IPS-NIHi7 (cell line): ENCODE results near the gene TICAM1.
"Not testable (repeated sequence)": the region's sequence is repeated elsewhere in the genome, so short reads cannot be mapped to it uniquely, and the experiment has no call there.

ENCODE experiments used
- DNase-seq: peaks from one replicate; pipeline ENCODE4 v3.0.0; 2012; ENCODE audit warnings: mixed read lengths; ENCODE audit errors: extremely low spot score

TICAM1 gene

DNA sequence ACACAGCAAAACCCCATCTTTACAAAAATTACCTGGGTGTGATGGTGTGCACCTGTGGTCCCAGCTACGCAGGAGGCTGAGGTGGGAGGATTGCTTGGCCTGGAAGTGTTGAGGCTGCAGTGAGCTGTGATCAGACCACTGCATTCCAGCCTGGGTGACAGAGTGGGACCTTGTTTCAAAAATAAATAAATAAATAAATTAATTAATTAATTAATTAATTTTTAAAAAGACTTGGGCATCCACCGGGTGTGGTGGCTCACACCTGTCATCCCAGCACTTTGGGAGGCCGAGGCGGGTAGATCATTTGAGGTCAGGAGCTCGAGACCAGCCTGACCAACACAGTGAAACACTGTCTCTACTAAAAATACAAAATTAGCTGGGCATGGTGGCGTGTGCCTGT lies 26.4 kb downstream of the TICAM1 start:
- not testable (repeated sequence) for DNase-seq

DNA sequence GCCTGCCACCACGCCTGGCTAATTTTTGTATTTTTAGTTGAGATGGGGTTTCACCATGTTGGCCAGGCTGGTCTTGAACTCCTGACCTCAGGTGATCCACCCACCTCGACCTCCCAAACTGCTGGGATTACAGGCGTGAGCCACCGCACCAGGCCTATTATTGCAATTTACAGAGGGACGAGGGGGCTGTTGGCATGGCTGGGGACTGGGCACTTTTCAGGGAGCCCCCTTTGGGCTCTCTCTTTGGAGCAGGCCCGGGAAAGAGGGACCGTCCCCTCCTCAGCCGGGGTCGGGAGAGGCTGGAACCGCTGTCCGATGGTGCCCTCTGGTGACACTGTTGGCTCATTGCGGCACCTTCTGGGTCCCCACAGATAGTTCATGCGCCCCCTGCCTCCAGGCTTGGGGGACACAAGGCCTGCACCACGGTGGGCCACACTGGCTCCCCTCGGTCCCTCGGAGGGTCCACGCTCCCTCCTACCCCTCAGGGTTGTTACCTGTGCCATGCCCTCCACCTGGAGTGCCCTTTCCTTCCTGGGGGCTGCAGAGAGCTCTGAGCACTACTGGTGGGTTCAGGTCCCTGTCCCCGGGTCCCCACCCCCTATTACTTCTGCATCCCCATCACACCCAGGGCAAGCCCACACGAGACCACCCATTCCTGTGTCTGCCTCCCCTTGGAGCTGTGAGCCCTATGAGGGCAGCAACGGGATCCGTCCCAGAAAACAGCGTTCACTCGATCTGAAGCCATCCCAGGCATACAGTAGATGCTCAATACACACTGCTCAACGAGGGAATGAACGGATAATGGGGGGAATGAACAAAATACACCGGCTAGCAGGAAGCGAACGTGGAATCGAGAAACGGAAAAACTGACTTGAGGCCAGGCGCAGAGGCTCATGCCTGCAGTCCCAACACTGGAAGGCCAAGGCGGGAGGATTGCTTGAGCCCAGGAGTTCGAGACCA lies 27.5 kb downstream of the TICAM1 start:
- peak; percentile 90 for DNase-seq

DNA sequence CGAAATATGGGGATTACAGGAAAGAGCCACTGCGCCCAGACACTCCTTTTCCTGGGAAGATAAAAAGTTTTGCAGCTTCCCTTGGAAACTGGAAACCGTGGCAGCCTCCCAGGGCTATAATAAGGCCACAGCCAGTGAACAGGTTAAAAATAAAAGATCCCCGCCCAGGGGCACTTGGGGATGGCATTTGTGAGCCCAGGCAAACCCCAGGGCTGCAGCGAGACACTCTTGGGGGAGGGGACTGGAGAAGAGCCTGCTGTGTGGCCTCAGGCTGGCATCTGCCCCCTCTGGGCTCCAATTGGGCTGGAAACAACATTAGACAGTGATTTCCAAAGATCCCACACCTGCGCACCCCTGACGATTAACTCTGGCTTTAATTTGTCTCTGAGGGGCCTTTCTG lies 28.8 kb downstream of the TICAM1 start:
- no peak for DNase-seq

DNA sequence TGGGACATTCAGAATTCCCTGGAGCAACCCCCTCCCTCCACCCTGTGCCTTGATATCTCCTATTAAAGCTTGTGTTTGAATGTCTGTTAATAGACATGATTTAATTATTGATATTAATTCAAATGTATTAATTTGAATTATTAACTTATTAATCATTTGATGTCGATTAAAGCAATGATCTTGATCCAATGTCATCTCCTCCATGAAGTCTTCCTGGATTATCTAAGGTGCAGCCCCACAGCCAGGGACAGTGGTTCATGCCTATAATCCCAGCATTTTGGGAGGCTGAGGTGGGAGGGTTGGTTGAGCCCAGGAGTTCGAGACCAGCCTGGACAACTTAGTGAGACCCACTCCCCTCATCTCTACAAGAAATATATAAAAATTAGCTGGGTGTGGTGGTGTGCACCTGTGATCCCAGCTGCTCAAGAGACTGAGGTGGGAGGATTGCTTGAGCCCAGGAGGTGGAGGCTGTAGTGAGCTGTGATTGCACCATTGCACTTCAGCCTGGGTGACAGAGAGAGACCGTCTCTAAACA lies 30.4 kb downstream of the TICAM1 start:
- no peak for DNase-seq

DNA sequence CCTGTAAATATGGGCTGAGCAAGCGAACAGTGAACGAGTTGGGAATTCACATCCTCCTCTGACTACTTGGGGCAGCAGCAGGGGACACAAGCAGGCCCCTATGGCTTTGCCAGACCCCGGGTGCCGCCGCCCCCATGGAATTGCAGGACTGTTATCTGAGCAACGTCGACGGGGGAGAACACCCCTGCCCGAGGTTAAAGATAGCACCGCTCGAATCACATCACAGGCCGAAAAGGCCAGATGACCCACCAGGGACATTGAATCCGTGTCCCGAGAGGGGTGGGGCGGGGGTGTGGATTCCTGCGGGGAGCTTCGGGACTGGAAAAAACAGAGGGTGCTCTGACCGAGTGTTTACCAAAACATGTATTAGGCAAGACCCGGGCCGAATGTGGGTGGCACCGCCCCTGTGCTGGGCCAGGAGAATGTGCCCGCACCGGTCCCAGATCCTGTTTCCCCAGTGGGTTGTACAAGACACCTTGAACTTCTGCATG lies 30.9 kb downstream of the TICAM1 start:
- no peak for DNase-seq

DNA sequence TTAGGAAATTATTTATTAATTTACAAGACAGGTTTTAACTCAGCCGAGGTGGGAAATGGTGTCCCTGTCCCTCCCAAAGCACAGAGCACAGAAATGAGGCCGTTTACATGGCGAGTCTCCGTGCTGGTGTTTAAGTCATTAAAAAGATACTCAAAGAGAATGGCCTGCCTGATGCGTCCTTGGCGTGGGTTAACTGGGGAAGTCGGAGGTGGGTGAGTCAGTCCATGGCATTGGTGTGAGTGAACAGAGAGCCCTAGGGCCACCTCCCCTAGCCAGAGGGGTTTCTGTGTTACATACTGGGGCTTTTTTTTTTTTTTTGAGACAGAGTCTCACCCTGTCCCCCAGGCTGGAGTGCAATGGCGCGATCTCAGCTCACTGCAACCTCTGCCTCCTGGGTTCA lies 36.1 kb downstream of the TICAM1 start:
- DNase-seq: no peak

DNA sequence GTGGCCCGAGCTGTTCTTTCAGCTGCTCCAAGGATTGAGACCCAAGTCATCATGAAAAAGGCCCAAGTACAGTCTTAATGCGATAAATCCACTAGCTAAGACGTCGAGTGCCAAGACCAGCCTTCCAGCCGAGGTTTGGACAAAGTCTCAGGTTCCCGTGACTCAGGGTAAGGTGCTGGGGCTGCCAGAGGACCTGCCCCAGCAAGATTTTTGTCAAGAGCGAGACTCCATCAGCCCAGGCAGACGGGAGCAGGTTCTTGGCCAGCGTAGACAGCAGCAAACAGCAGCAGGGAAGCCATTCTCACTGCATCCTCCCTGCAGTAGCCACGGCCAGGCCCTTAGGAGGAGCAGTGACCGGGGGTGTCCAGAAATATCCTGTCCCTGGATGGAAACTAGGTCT lies 36.5 kb downstream of the TICAM1 start:
- no peak for DNase-seq

DNA sequence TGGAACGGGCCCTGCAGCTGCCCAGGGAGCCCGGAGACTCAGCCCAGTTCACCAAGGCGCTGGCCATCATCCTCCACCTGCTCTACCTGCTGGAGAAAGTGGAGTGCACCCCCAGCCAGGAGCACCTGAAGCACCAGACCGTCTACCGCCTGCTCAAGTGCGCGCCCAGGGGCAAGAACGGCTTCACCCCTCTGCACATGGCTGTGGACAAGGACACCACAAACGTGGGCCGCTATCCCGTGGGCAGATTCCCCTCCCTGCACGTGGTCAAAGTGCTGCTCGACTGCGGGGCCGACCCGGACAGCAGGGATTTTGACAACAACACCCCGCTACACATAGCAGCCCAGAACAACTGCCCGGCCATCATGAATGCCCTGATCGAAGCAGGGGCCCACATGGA lies 38.2 kb downstream of the TICAM1 start:
- not testable (repeated sequence) for DNase-seq

DNA sequence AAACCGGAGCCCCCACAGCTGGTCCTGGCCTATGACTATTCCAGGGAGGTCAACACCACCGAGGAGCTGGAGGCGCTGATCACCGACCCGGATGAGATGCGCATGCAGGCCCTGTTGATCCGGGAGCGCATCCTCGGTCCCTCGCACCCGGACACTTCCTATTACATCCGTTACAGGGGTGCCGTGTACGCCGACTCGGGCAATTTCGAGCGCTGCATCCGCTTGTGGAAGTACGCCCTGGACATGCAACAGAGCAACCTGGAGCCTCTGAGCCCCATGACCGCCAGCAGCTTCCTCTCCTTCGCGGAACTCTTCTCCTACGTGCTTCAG lies 38.7 kb downstream of the TICAM1 start:
- DNase-seq: not testable (repeated sequence)

DNA sequence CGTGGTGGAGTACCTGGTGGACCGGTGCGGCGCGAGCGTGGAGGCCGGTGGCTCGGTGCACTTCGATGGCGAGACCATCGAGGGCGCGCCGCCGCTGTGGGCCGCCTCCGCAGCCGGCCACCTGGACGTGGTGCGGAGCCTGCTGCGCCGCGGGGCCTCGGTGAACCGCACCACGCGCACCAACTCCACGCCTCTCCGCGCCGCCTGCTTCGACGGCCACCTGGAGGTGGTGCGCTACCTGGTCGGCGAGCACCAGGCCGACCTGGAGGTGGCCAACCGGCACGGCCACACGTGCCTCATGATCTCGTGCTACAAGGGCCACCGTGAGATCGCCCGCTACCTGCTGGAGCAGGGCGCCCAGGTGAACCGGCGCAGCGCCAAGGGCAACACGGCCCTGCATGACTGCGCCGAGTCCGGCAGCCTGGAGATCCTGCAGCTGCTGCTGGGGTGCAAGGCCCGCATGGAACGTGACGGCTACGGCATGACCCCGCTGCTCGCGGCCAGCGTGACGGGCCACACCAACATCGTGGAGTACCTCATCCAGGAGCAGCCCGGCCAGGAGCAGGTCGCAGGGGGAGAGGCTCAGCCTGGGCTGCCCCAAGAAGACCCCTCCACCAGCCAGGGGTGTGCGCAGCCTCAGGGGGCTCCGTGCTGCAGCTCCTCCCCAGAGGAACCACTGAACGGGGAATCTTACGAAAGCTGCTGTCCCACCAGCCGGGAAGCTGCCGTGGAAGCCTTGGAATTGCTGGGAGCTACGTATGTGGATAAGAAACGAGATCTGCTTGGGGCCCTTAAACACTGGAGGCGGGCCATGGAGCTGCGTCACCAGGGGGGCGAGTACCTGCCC lies 39.3 kb downstream of the TICAM1 start:
- not testable (repeated sequence) for DNase-seq

DNA sequence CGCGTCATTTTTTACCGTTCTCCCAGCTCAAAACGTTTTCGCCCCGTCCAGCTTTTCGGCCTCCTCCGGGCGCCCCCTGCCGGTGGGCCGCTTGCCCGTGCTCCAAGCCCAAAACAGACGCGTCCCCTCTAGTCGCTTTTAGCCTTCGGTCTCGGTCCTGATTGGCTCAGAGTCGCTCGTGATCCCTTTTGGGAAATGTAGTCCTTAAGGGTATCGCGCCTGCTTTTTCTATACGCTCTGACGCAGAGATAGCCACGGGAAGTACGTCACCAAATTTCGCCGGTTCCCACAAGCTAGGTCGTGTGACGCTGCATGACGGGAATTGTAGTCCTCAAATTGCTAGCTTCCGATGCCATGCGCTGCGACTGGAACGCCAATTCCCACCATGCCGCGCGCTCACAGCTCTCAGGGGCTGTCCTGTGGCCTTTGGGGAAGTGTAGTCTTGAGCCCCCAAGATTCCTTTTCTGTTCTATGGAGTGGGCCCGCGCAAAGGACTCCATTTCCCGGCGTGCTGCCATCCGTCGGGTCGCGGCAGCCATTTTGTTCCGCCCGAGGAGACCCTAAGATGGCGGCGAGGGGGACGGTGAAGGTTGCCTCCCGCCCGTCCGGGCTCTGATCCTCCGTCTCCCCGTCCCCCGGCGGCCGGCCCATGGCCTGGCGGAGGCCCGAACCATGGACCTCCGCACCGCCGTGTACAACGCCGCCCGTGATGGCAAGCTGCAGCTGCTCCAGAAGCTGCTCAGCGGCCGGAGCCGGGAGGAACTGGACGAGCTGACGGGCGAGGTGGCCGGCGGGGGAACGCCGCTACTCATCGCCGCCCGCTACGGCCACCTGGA lies 40.1 kb downstream of the TICAM1 start, which contains the start of gene FEM1A:
Gene FEM1A (plus strand): TSS at position 552 of the 836 bp plus-strand sequence. CDS start 121 bp downstream, at position 673.
- DNase-seq: peak; percentile 99

DNA sequence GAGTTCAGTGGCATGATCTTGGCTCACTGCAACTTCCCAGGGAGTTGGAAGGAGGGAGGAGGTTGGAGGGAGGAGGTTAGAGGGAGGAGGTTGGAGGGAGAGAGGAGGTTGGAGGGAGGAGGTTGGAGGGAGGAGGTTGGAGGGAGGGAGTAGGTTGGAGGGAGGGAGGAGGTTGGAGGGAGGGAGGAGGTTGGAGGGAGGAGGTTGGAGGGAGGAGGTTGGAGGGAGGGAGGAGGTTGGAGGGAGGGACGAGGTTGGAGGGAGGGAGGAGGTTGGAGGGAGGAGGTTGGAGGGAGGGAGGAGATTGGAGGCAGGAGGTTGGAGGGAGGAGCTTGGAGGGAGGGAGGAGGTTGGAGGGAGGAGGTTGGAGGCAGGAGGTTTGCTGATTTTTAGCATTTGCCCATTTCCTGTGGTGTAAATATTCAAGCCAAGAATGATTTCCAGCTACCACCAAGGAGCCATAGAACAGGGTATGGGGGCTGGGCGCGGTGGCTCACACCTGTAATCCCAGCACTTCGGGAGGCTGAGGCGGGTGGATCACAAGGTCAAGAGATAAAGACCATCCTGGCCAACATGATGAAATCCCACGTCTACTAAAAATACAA lies 45.0 kb downstream of the TICAM1 start:
- not testable (repeated sequence) for DNase-seq

DNA sequence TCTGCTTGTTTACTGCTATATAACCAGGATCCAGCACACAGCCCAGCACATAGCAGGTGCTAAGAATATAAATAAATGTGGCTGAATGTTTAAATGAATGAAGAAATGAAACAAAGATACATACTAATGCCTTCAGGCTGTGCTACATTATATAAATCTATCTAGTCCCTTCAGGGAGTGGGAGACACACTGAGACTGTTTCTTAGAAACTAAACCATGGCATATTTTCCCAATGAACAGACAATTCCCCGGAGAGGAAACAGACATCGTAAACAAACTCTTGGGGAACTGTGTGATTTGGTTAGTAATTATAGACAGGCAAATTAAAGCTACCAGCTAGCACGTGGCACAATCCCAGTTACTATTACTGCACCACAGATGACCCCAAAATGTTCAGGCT lies 49.7 kb downstream of the TICAM1 start:
- no peak for DNase-seq

DNA sequence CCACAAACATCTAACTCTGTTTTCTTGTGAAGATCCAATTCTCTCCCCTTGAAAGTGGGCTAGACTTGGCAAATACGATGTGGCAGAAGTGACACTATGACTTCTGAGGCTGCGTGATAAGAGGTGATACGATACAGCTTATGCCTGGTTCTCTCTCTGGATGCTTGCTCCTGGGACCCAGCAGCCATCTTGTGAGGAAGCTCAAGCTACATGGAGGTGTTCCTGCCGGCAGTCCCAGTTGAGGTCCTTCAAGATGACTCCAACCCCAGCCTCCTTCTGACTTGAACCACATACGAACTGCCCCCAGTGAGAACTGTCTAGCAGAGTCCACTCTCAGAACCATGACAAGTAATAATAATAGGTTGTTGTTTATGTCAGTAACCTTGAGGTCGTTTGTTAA lies 50.7 kb downstream of the TICAM1 start:
- no peak for DNase-seq

DNA sequence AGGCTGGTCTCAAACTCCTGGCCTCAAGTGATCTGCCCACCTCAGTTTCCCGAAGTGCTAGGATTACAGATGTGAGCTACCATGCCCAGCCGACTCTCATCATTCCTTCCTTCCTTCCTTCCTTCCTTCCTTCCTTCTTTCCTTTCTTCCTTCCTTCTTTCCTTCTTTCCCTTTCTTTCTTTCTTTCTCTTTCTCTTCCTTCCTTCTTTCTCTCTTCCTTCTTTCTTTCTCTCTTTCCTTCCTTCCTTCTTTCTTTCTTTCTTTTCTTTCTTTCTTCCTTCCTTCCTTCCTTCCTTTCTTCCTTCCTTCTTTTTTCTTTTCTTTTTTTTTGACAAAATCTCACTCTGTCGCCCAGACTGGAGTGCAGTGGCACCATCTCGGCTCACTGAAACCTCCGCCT lies 53.4 kb downstream of the TICAM1 start:
- not testable (repeated sequence) for DNase-seq

DNA sequence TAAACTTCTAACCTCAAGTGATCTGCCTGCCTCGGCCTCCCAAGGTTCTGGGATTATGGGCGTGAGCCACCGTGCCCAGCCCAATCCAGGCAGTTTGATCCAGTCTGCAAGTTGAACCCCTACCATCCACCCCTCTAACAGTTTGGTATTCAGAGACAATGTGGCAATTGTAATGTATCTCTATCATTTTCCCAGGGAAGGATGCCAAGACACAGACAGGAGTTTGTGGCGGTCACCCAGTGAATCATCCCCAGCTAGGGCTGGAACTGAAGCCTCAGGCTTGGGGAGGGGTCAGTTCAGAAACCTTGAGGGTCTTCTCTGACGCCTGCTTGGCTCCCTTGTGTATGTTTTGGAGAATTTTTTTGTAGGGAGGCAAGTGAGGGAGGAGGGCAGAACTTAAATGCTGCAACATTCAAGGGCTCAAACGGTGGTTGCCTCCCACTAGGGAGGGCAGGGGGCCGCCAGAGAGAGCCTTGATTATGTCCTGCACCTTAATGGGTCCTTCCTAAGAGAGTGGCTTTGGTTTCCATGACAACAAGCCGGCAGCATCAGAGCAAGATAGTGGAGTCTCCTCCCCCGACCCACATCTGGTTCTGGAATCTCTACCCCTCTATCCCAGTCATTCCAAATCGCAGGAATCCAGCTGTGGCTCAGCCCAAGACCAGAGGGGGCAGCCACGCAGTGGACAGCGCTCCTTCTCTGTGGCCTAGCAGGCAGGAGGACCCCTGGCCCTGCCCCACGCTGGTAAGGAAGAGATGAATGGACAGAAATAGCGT lies 54.9 kb downstream of the TICAM1 start:
- peak; percentile 21 for DNase-seq

DNA sequence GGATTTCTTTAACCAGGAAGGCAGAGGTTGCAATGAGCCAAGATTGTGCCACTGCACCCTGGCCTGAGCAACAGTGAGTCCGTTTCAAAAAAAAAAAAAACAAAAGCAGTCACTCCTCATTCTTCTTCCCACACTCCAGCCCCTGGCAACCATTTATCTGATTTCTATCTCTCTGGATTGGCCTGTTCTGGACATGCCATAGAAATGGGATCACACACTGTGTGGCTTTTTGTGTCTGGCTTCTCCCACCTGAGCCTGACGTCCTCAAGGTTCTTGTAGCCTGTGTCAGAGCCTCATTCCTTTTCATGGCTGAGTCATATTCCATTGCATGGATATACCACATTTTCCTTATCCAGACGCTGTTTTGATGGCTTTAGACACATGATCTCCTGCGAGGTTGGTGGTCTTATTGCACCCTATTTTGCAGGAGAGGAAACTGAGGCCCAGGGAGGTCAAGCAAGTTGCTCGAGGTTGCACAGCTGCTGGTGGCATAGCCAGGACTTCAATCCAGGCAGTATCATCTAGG lies 55.8 kb downstream of the TICAM1 start:
- no peak for DNase-seq

DNA sequence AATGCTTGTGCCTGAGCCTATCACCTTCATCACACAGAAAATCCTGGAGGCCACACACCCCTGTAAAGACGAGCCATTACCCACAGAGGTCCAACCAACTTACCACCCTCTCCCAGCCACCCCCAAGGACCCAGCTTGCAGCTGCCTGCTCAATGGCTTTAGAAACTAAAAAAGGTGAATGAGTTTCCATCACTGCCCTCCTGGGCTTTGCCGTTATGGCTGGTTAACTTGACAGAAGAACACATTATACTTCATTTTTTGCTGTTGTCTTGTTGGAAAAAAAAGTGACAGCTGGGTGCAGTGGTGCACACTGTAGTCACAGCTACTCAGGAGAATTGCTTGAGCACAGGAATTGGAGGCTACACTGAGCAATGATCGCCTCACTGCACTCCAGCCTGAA lies 57.4 kb downstream of the TICAM1 start:
- no peak for DNase-seq

DNA sequence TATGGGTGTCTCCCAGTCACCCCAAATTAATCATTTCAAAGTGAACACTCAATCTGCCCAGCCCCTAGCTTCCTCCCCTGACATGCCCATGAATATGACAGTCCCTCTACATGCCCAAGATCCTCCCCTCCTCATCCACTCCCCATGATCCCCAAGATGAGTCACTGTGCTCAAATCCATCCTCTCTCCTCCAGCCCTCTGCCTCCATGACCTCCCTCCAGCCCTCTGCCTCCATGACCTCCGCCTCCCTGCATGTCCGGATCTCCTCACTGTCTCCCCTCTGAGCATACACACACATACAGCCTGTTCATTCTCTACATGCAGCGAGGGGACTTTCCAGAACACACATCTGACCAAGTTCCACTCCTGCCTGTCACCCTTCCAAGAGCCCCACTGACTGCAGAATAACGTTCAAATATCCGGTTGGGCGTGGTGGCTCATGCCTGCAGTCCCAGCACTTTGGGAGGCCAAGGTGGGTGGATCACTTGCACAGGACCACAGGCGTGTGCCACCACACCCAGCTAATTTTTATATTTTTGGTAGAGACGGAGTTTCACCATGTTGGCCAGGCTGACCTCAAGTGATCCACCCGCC lies 58.4 kb downstream of the TICAM1 start:
- DNase-seq: no peak
